ENCODE results near the gene CLEC4E. TPM values are rescaled to one million over a fixed set of nuclear protein-coding genes. Genes with fewer than 3 reads are reported as not detected.
"Not testable (repeated sequence)": the region's sequence is repeated elsewhere in the genome, so short reads cannot be mapped to it uniquely, and the experiment has no call there.

The CLEC4E gene
- total RNA-seq, 4 donors from 2014 or later: 1.4 TPM; not detected in 3

GRCh38 chr12:8499616-8500015, 41.1 kb downstream of the CLEC4E start:
- WGBS: 44% methylated on average over 4 of the region's 4 CpGs
- no peaks in the 10 kb centered on the region for H3K4me1 ChIP-seq
- H3K27ac ChIP-seq: no peak overlapping the region
- no peak overlapping the region for H3K4me3 ChIP-seq
- H3K27me3 ChIP-seq: no peaks in the 10 kb centered on the region
- TF ChIP-seq CTCF (IDR thresholded peaks at IDR 0.05) (no peak), POLR2A (IDR thresholded peaks at IDR 0.05) (no peak), EP300 (IDR thresholded peaks at IDR 0.05) (no peak), POLR2AphosphoS5 (IDR thresholded peaks at IDR 0.05) (no peak)
- H3K36me3 ChIP-seq: no peaks in the 10 kb centered on the region
- no peak for DNase-seq (ENCODE audit: low spot score in 2 of 2)
- no peaks in the 10 kb centered on the region for H3K9me3 ChIP-seq

GRCh38 chr12:8496074-8496473, 44.6 kb downstream of the CLEC4E start:
- not testable (repeated sequence) for H3K36me3 ChIP-seq; DNase-seq (ENCODE audit: low spot score in 2 of 2)
- WGBS: 50% methylated on average over 3 of the region's 7 CpGs

GRCh38 chr12:8495671-8496070, 45.0 kb downstream of the CLEC4E start:
- not testable (repeated sequence) for H3K4me1 ChIP-seq; DNase-seq (ENCODE audit: low spot score in 2 of 2); H3K27ac ChIP-seq; H3K36me3 ChIP-seq; H3K27me3 ChIP-seq; H3K4me3 ChIP-seq; H3K9me3 ChIP-seq
- 70% methylated on average over 4 of the region's 4 CpGs for WGBS

More at GRCh38 chr12:8496074-8496473, 44.6 kb downstream of the CLEC4E start:
- H3K27ac ChIP-seq, H3K27me3 ChIP-seq, H3K9me3 ChIP-seq, H3K4me3 ChIP-seq, H3K4me1 ChIP-seq: not testable (repeated sequence)

- no peaks in the 10 kb centered on the region for H3K4me1 ChIP-seq
- H3K36me3 ChIP-seq: no peaks in the 10 kb centered on the region
- H3K9me3 ChIP-seq: no peaks in the 10 kb centered on the region
- H3K27ac ChIP-seq: no peak overlapping the region
- H3K27me3 ChIP-seq: no peaks in the 10 kb centered on the region
- TF ChIP-seq POLR2A (IDR thresholded peaks at IDR 0.05): no peak
- TF ChIP-seq CTCF (IDR thresholded peaks at IDR 0.05): no peak
- no peak for TF ChIP-seq POLR2AphosphoS5 (IDR thresholded peaks at IDR 0.05)
- no peak for TF ChIP-seq EP300 (IDR thresholded peaks at IDR 0.05)
- WGBS: 31% methylated on average over 2 of the region's 2 CpGs
- H3K4me3 ChIP-seq: no peak overlapping the region
- DNase-seq (ENCODE audit: low spot score in 2 of 2): no peak
Observed at GRCh38 chr12:8493084-8493483, 47.6 kb downstream of the CLEC4E start.

- Histone ChIP-seq H3K9me3 (no peaks in the 10 kb centered on the region), H3K36me3 (no peaks in the 10 kb centered on the region), H3K27ac (no peak overlapping the region), H3K4me1 (no peaks in the 10 kb centered on the region), H3K4me3 (no peak overlapping the region), H3K27me3 (no peaks in the 10 kb centered on the region)
- no peak for DNase-seq (ENCODE audit: low spot score in 2 of 2)
- TF ChIP-seq CTCF (IDR thresholded peaks at IDR 0.05) (no peak), EP300 (IDR thresholded peaks at IDR 0.05) (no peak), POLR2A (IDR thresholded peaks at IDR 0.05) (no peak), POLR2AphosphoS5 (IDR thresholded peaks at IDR 0.05) (no peak)
- WGBS: 75% methylated on average over 5 of the region's 5 CpGs
Observed at GRCh38 chr12:8491646-8492530, 48.8 kb downstream of the CLEC4E start.

Other genes with a start within 250 kb of the CLEC4E start
- not detected for gene CLEC6A, start 84.9 kb downstream of the CLEC4E start, total RNA-seq
- not detected for gene CLEC4D, start 27.4 kb downstream of the CLEC4E start, total RNA-seq
- gene AICDA, start 72.0 kb upstream of the CLEC4E start, total RNA-seq: not detected
- 10 to 100 TPM; 18.1 to 70.5 (median 26.4) TPM for gene MFAP5, start 121.9 kb upstream of the CLEC4E start, total RNA-seq
- gene RIMKLB, start 157.1 kb upstream of the CLEC4E start, total RNA-seq: 10 to 100 TPM; 11.8 to 29.6 (median 14.4) TPM